Epithelial cell of proximal tubule (primary cell): ENCODE measurements around the gene SMAP1. TPM values are rescaled to one million over a fixed set of nuclear protein-coding genes. Genes with fewer than 3 reads are reported as not detected.

Source experiments
- DNase-seq: peaks from one replicate; pipeline ENCODE4 v3.0.0-alpha.2; 2011; ENCODE audit warnings: low read depth
- H3K4me3 ChIP-seq: 2 replicates; pipeline ENCODE4 v1.5.1; 2011; ENCODE audit warnings: low read depth, mild to moderate bottlenecking, low read length
- CTCF ChIP-seq: conservative IDR thresholded peaks from 2 replicates; pipeline ENCODE4 v1.5.1; 2012; ENCODE audit warnings: low read depth, mild to moderate bottlenecking, low read length
- total RNA-seq: library from RNA; depleted of rRNA; stranded (reverse); fragments of >200 nt; gene quantifications from 2 replicates; pipeline ENCODE4 v1.2.3, GENCODE V29; 2015

The SMAP1 gene
- total RNA-seq, 1 donor from 2014 or later, result 24.7 TPM

- H3K4me3 ChIP-seq, result no peak overlapping the region
- no peak for DNase-seq
- TF ChIP-seq CTCF, result peak; percentile 51
Measured at GRCh38 chr6:70901324-70901723, 233.6 kb downstream of the SMAP1 start.

- H3K4me3 ChIP-seq, result no peak overlapping the region
- no peak for DNase-seq
- no peak for TF ChIP-seq CTCF
Measured at GRCh38 chr6:70903665-70904452, 236.2 kb downstream of the SMAP1 start.

GRCh38 chr6:70905742-70906141 lies 238.1 kb downstream of the SMAP1 start:
- no peak for TF ChIP-seq CTCF
- DNase-seq, result no peak
- no peak overlapping the region for H3K4me3 ChIP-seq

Other genes with a start within 250 kb of the SMAP1 start
- gene SDHAF4, start 101.0 kb upstream of the SMAP1 start, total RNA-seq, result 13.7 and 15.0 TPM in 2 replicates